AG09309 (cell line): ENCODE results near the gene NANOS1.

Experiments
- DNase-seq: peaks from one replicate; pipeline ENCODE4 v3.0.0-alpha.2; 2010; ENCODE audit warnings: low read depth
- H3K4me3 ChIP-seq: 2 replicates; pipeline ENCODE4 v1.5.1; 2011; ENCODE audit warnings: mild to moderate bottlenecking, low read depth, low read length, moderate library complexity; ENCODE audit not compliant: control insufficient read depth
- TF ChIP-seq, protein P1 (sequence below): IDR thresholded peaks from 2 replicates; pipeline ENCODE4 v1.5.1; 2011; ENCODE audit warnings: mild to moderate bottlenecking, low read depth, low read length, inconsistent platforms; ENCODE audit not compliant: insufficient read depth, control insufficient read depth; ENCODE audit errors: missing control alignments

The NANOS1 gene

GRCh38 chr10:119079599-119080520 lies 50.3 kb downstream of the NANOS1 start:
- TF ChIP-seq, protein P1, sequence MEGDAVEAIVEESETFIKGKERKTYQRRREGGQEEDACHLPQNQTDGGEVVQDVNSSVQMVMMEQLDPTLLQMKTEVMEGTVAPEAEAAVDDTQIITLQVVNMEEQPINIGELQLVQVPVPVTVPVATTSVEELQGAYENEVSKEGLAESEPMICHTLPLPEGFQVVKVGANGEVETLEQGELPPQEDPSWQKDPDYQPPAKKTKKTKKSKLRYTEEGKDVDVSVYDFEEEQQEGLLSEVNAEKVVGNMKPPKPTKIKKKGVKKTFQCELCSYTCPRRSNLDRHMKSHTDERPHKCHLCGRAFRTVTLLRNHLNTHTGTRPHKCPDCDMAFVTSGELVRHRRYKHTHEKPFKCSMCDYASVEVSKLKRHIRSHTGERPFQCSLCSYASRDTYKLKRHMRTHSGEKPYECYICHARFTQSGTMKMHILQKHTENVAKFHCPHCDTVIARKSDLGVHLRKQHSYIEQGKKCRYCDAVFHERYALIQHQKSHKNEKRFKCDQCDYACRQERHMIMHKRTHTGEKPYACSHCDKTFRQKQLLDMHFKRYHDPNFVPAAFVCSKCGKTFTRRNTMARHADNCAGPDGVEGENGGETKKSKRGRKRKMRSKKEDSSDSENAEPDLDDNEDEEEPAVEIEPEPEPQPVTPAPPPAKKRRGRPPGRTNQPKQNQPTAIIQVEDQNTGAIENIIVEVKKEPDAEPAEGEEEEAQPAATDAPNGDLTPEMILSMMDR: no peak
- no peak for DNase-seq
- H3K4me3 ChIP-seq: peak overlapping the region; percentile 89

DNA sequence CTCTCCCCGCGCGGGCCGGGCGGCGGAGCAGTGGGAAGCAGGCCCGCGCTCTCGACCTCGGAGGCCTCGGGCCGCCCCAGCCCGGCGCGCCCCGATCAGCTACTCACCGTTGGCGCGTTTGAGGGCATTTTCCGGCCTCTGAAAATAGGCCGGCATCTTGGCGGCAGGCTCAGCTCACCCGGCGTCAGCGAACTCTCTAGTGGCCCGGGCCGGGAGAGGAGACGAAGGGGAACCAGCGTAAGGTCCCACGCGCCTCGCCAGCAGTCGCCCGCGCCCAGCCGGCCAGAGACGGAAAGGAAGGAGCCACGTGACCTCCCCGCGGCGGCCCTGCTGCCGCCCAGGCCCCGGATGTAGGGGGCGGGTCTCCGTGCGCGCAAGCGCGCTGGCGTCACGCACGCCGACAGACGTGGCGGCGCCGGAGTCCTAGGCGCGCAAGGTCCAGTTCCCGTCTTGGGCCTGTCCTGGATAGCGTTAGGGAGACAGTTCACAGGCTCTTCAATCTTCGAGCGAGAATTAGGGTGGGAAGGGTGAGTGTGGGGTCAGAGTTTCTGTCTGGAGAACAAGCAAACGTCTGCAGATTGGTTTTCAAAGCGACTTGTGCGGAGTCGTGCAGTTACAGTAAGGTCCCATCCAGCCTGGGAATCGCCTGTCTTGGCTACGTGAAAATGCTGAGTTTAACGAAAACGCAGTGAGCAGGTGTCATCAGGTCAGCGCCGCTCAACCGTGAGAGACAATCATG lies 51.2 kb downstream of the NANOS1 start, which contains the start of gene EIF3A:
EIF3A (minus strand) TSS at position 297 of the 739 bp plus-strand sequence; CDS start at position 156, 141 bp downstream.
- H3K4me3 ChIP-seq: peak within 1 kb of the TSS; percentile 89
- TF ChIP-seq, protein P1: no peak
- DNase-seq: peak; percentile 67
